GM18861 (cell line): Measurements from ENCODE around the gene SERTM2.

Experiments
- ATAC-seq: cut with Tn5 transposase; IDR thresholded peaks from one replicate; pipeline ENCODE4 v1.9.1; 2021; ENCODE audit not compliant: unreplicated experiment

Gene SERTM2

DNA sequence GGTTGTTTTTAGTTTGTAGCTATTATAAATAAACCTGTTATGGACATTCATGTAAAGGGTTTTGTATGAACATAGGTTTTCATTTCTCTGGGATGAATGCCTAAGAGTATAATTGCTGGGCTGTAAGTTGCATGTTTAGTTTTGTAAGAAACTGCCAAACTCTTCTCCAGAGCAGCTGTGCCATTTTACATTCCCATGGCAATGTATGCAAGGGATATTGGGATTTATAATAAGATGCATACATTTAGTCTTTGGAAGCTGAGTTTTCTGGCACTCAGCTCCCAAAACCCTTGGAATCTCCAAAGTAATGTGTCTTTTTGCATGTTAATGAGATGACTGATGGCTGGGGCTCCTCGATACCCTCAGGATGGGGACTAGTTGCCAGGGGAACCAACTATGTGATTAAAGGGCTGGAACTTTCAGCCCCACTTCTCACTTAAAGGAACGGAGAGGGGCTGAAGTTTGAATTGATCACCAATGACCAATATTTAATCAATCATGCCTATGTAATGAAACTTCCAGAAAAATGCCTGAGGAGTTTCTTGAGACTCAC is 44.0 kb downstream of the SERTM2 start:
- no peak for ATAC-seq

DNA sequence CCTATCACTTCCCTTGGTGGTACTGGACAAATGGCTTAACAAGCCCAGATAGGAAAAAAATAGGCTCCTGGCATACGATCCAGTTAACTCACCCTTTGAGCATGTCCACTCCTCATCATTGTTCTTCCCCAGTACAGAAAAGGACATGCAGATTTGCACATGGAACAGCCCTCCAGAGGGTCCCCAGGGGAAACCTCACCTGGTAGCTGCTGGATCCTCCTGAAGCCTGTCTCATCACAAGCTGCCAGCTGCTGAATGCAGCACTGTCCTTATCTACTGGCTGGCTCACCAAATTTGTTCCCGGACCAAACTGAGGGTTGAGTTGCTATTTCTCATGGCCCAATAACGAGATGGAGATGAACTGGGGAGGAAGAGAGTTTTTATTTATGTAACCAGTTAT is 49.4 kb downstream of the SERTM2 start:
- ATAC-seq, result no peak

DNA sequence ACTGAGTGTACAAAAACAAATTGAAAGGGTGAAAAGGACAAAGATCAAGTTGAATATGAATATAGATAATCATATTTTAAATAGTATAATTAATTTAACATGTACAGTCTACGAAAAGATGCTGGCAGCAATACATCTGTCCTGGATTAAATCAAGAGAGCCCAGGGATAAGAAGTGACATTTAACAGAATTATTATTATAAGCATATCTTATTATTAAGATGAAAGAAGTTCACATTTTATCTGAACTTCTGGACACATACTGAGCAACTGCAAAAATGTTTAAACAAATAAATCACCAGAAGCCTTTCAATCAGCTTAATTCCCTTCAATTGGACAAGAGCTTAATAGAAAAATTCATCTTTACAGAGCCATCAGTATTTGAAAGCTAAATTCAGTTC is 50.4 kb downstream of the SERTM2 start:
- no peak for ATAC-seq

DNA sequence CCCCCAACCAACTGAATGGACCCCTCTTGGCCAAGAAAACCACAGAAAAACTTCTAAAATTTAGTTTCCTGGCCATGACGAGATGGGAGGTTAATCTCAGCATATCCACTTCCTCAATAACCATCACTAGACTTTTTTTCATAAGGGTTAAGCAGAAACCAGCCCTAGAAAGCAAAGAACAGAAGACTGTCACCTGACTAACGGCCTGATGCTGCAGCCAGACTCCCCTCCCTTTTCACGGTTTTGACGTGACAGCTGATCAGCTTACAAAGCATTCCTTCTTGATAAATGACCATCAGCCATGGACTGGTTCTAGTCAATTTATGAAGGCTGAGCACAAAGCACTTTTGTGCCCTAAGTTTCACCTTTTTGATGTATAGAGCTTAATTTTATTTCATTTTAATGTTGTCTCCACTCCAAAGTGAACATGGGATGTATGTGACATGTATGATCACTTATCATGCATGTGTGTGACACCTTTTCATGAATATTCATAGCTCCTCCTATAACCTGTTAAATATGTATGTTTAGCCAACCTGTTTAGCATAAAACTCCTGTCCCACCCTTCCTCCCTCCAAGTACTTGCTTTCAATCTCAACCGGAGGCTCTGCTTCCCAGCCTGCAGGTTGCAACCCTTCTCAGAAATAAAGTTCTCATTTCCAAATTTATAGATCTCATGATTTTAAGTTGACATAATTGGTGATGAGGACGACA is 56.3 kb downstream of the SERTM2 start:
- no peak for ATAC-seq

DNA sequence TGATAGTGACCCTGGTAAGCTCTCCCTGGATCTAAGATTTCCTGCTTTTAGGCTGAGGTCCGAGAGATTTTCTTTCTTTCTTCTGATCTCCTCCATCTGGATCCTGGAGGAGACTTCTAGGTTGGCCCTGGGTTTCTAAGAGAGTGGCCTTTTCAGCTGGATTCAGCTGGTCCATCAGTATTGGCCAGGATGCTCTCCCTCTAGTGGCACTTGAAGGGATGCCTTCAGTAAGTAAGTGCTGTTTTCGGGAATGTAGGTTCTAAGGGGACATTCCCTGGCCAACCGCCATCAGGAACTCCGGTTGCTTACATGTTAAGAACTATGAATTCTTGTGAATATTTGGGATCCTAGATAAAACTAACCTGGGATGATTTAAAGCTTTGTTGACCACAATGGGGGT is 56.9 kb downstream of the SERTM2 start:
- ATAC-seq, result no peak

DNA sequence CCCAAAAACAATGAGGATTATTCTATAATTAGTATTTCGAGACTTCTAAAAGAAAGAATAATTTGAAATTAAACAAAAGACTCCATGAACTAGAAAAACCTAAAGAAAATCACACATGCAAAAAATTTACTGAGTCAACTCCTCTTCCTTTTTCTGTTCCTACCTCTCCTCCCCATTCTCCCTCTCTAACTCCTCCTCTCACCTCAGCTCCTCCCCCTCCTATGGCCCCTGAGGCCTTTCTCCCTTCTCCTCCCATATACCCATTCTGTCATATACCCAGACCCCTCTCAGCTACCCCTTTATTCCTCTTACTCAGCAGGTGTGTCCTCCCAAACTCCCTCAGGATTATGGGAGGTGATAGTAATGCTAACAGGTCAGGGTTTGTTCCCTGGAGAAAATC is 57.4 kb downstream of the SERTM2 start:
- ATAC-seq, result no peak
